ENCODE measurements around the gene PRC1. TPM values are rescaled to one million over a fixed set of nuclear protein-coding genes. Genes with fewer than 3 reads are reported as not detected.

PRC1 gene
- total and polyA plus RNA-seq, 7 donors, result 1.8 to 44.2 (median 9.6) TPM

- TF ChIP-seq EP300 (IDR thresholded peaks at IDR 0.05) (no peak), POLR2A (IDR thresholded peaks at IDR 0.05) (no peak)
- TF ChIP-seq, protein P1, sequence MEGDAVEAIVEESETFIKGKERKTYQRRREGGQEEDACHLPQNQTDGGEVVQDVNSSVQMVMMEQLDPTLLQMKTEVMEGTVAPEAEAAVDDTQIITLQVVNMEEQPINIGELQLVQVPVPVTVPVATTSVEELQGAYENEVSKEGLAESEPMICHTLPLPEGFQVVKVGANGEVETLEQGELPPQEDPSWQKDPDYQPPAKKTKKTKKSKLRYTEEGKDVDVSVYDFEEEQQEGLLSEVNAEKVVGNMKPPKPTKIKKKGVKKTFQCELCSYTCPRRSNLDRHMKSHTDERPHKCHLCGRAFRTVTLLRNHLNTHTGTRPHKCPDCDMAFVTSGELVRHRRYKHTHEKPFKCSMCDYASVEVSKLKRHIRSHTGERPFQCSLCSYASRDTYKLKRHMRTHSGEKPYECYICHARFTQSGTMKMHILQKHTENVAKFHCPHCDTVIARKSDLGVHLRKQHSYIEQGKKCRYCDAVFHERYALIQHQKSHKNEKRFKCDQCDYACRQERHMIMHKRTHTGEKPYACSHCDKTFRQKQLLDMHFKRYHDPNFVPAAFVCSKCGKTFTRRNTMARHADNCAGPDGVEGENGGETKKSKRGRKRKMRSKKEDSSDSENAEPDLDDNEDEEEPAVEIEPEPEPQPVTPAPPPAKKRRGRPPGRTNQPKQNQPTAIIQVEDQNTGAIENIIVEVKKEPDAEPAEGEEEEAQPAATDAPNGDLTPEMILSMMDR (IDR thresholded peaks at IDR 0.05), result no peak
- Histone ChIP-seq H3K36me3 (peaks cover 7 to 48% (median 33%) of the 10 kb centered on the region in 4 donors), H3K9me3 (no peaks in the 10 kb centered on the region), H3K27ac (peak overlapping the region; percentile 95 to 99 (median 96)), H3K4me1 (peaks cover 0 to 39% (median 34%) of the 10 kb centered on the region in 4 donors), H3K27me3 (no peaks in the 10 kb centered on the region), H3K4me3 (peak overlapping the region in 3 of 4 donors; percentile 87 to 93 (median 90))
- DNase-seq, result no peak
- intact Hi-C loops (cut with DNase I), result loop anchor here (2.0 kb wide), 1 partner anchor 97 kb away; no protein-coding TSS in a partner anchor
- 72 to 77% methylated on average over 16 of the region's 16 CpGs for WGBS, 2 donors
Measured at GRCh38 chr15:90953947-90954711, 40.2 kb downstream of the PRC1 start.

DNA sequence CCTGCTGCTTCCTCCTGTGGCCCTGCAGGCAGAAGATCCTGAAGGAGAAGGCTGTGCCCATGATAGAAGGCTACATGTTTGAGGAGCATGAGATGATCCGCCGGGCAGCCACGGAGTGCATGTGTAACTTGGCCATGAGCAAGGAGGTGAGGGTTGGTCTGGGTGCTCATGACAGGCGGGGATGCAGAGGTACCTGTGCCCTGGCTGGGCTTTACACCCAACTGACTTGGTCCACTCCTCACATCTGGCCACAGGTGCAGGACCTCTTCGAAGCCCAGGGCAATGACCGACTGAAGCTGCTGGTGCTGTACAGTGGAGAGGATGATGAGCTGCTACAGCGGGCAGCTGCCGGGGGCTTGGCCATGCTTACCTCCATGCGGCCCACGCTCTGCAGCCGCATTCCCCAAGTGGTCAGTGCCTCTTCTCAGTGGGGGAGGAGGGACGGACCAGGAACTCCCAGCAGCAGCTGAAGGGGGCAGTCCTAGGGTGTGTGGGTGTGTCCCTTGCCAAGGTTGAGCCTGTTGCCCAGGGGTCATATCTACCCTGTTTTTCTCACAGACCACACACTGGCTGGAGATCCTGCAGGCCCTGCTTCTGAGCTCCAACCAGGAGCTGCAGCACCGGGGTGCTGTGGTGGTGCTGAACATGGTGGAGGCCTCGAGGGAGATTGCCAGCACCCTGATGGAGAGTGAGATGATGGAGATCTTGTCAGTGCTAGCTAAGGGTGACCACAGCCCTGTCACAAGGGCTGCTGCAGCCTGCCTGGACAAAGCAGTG lies 41.2 kb downstream of the PRC1 start:
- TF ChIP-seq, protein P1 (IDR thresholded peaks at IDR 0.05), result no peak
- TF ChIP-seq POLR2AphosphoS5 (IDR thresholded peaks at IDR 0.05), result no peak
- no peak for TF ChIP-seq EP300 (IDR thresholded peaks at IDR 0.05)
- WGBS, 2 donors, result 95 to 96% methylated on average over 14 of the region's 14 CpGs
- H3K27me3 ChIP-seq, result no peaks in the 10 kb centered on the region
- H3K4me1 ChIP-seq, result peaks cover 0 to 35% (median 28%) of the 10 kb centered on the region in 4 donors
- no peak for DNase-seq
- H3K4me3 ChIP-seq, result no peak overlapping the region
- intact Hi-C loops (cut with DNase I), result no loop called here
- H3K36me3 ChIP-seq, result peaks cover 11 to 59% (median 39%) of the 10 kb centered on the region in 4 donors
- no peaks in the 10 kb centered on the region for H3K9me3 ChIP-seq
- H3K27ac ChIP-seq, result no peak overlapping the region

DNA sequence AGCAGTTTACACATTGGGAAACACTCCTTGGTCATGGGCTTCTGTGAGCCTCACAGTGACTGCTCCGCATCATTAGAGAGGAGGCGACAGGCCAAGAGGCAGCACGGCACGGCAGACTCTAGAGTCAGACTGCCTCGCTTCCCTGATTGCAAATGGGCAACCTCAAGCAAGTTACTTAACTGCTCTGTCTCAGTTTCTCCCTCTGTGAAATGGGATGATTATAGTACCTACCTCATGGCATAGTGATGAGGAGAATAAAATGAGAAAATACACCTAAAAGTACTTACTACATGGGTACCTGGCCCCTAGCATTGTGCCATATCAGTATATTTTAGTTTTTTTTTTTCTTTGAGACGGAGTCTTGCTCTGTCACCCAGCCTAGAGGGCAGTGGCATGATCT lies 43.7 kb downstream of the PRC1 start:
- Histone ChIP-seq H3K27me3 (no peaks in the 10 kb centered on the region), H3K9me3 (no peaks in the 10 kb centered on the region), H3K36me3 (peaks cover 21 to 82% (median 57%) of the 10 kb centered on the region in 4 donors), H3K4me3 (no peak overlapping the region), H3K27ac (no peak overlapping the region), H3K4me1 (peaks cover 0 to 11% (median 10%) of the 10 kb centered on the region in 4 donors)
- TF ChIP-seq EP300 (IDR thresholded peaks at IDR 0.05), result no peak
- TF ChIP-seq, protein P1 (IDR thresholded peaks at IDR 0.05), result no peak
- TF ChIP-seq POLR2A (IDR thresholded peaks at IDR 0.05), result no peak
- TF ChIP-seq POLR2AphosphoS5 (IDR thresholded peaks at IDR 0.05), result no peak
- intact Hi-C loops (cut with DNase I), result no loop called here
- no peak for DNase-seq
- WGBS, 2 donors, result 97 to 98% methylated on average over 6 of the region's 6 CpGs

- WGBS, 2 donors, result 95% methylated on average over 23 of the region's 23 CpGs
- H3K4me3 ChIP-seq, result no peak overlapping the region
- no peaks in the 10 kb centered on the region for H3K9me3 ChIP-seq
- intact Hi-C loops (cut with DNase I), result no loop called here
- peaks cover 23 to 87% (median 60%) of the 10 kb centered on the region in 4 donors for H3K36me3 ChIP-seq
- no peak for DNase-seq
- TF ChIP-seq, protein P1 (IDR thresholded peaks at IDR 0.05), result no peak
- TF ChIP-seq EP300 (IDR thresholded peaks at IDR 0.05) (no peak), POLR2A (IDR thresholded peaks at IDR 0.05) (no peak), POLR2AphosphoS5 (IDR thresholded peaks at IDR 0.05) (no peak)
- H3K27ac ChIP-seq, result no peak overlapping the region
- H3K27me3 ChIP-seq, result no peaks in the 10 kb centered on the region
- peaks cover 0 to 6% (median 4%) of the 10 kb centered on the region in 4 donors for H3K4me1 ChIP-seq
Measured at GRCh38 chr15:90949979-90950675, 44.2 kb downstream of the PRC1 start.

Data from sigmoid colon (tissue), 7 donors.